Effector memory CD4-positive, alpha-beta T cell (primary cell): ENCODE measurements around the gene C1orf105.

Experiments used
- DNase-seq, 3 donors: peaks; one replicate each; pipeline ENCODE4 v3.0.0-alpha.2; 2020
- H3K27ac ChIP-seq: 2 replicates; pipeline ENCODE4 v1.7.0; 2013; ENCODE audit warnings: mild to moderate bottlenecking, low read length, moderate library complexity; ENCODE audit not compliant: insufficient read depth, poor library complexity, severe bottlenecking
- H3K27me3 ChIP-seq: replicated peaks from 2 replicates; pipeline ENCODE4 v1.7.0; 2013; ENCODE audit warnings: mild to moderate bottlenecking, low read length; ENCODE audit not compliant: insufficient read depth, control insufficient read depth, poor library complexity, severe bottlenecking
- H3K36me3 ChIP-seq: 2 replicates; pipeline ENCODE4 v1.7.0; 2013; ENCODE audit warnings: mild to moderate bottlenecking, low read length, moderate library complexity; ENCODE audit not compliant: control insufficient read depth, insufficient read depth
- H3K4me1 ChIP-seq: 2 replicates; pipeline ENCODE4 v1.7.0; 2013; ENCODE audit warnings: low read length, mild to moderate bottlenecking; ENCODE audit not compliant: control insufficient read depth, insufficient read depth, poor library complexity, severe bottlenecking
- H3K4me3 ChIP-seq: 2 replicates; pipeline ENCODE4 v1.7.0; 2013; ENCODE audit warnings: low read length, low read depth, mild to moderate bottlenecking; ENCODE audit not compliant: insufficient read depth, poor library complexity, severe bottlenecking
- H3K9me3 ChIP-seq: 2 replicates; pipeline ENCODE4 v1.7.0; 2013; ENCODE audit warnings: mild to moderate bottlenecking, low read length, moderate library complexity; ENCODE audit not compliant: control insufficient read depth

C1orf105 gene

DNA sequence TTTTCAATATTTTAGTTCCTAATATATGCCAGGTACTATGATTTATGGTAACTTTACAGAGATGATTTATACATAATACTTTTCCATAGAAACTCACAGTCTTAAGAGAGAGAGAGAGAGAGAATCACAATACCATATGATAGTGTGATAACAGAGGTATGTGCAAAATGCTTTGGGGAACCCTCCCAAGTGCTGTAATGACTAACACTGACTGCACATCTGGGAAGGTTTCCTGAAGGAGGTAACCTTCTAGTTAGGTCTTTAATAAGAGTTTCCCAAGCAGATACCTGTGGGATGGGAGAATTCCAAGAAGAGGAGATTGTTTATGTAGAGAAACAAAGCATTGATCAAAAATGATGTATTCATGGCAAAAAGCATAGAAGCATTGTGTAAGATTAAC, 58.0 kb downstream of the C1orf105 start:
- Histone ChIP-seq H3K4me1 (no peaks in the 10 kb centered on the region), H3K27ac (no peak overlapping the region), H3K36me3 (no peaks in the 10 kb centered on the region), H3K27me3 (no peaks in the 10 kb centered on the region), H3K4me3 (no peak overlapping the region), H3K9me3 (no peaks in the 10 kb centered on the region)
- DNase-seq = no peak

DNA sequence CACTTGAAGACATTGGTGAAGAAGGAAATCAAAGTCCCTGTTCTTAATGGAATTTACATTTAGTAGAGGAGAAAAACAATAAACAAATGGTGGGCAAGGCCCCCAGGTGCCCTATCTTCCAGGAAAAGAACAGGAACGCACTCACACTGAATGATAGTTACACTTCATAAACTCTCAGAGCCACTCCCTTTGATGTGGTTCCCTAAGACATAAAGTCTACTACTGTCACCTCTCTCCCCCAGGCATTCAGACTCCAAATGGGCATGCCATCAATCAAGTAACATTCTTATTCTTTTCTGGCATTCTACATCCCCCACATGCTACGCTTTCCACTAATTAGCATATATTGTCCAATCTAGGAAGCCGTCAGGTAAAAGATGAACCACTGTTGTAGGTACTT, 59.9 kb downstream of the C1orf105 start:
- H3K36me3 ChIP-seq = no peaks in the 10 kb centered on the region
- H3K4me3 ChIP-seq = no peak overlapping the region
- no peak overlapping the region for H3K27ac ChIP-seq
- no peaks in the 10 kb centered on the region for H3K27me3 ChIP-seq
- no peaks in the 10 kb centered on the region for H3K9me3 ChIP-seq
- no peaks in the 10 kb centered on the region for H3K4me1 ChIP-seq
- no peak for DNase-seq

DNA sequence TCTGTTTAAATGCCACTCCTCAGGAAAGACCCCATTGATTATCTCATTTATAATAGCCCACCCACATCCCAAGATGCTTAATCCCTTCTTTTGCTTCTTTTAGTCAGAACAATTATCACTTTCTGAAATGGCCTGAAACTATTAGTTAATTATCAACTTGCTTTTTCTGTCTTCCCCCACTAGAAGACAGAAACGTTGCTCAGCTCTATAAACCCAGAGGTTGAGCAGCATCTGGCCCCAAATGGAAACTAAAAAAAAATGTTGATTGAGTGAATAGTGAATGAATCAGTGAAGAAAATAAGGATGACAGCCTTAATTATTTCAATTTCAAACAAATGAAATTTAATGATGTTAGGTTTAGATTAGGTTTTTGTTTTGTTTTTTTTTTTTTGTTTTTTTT, 61.6 kb downstream of the C1orf105 start:
- no peak for DNase-seq
- Histone ChIP-seq H3K27ac (no peak overlapping the region), H3K4me3 (no peak overlapping the region), H3K4me1 (no peaks in the 10 kb centered on the region), H3K36me3 (no peaks in the 10 kb centered on the region), H3K27me3 (no peaks in the 10 kb centered on the region), H3K9me3 (no peaks in the 10 kb centered on the region)

DNA sequence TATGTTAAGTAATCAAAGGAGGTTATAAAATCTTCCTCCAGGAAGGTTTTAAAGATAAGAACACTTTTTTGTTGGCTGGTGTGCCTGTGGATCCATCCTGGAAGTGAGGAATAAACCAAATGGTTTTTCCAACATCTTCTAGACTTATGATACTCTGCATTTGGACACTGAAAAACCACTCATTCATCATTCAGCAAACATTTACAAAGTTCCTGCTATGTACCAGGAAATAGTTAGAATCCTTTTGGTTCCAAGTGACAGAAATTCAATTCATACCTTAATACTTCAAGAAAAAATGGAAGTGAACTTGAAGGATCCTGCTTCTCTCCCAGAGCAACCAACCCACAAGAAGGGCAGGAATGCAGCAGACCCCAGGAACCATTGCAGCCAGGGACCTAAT, 63.0 kb downstream of the C1orf105 start:
- no peak for DNase-seq
- Histone ChIP-seq H3K4me3 (no peak overlapping the region), H3K36me3 (no peaks in the 10 kb centered on the region)

DNA sequence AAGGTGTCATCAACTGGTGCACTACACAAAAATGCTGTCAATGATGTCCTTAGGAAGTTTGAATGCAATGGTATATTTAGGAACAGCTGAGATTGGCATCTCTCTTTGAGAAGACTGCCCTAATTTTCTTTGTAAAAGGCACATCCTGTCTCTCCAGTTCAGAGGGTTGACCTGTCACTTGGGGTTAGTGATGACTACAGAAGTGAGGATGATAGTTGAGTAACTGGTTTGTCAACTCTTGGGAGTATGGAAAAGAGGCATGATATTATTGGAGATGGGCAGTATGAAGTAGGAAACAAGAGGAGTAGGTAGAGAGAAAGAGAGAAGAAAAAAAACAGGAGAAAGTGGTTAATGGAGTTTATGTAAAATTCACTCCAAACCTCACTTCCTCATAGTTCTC, 63.8 kb downstream of the C1orf105 start:
- no peaks in the 10 kb centered on the region for H3K27me3 ChIP-seq
- no peak for DNase-seq
- H3K27ac ChIP-seq = no peak overlapping the region
- no peaks in the 10 kb centered on the region for H3K36me3 ChIP-seq
- no peaks in the 10 kb centered on the region for H3K4me1 ChIP-seq
- no peaks in the 10 kb centered on the region for H3K9me3 ChIP-seq
- H3K4me3 ChIP-seq = no peak overlapping the region

More for the DNA sequence above, 63.0 kb downstream of the C1orf105 start:
- no peaks in the 10 kb centered on the region for H3K9me3 ChIP-seq
- H3K27ac ChIP-seq = no peak overlapping the region
- H3K27me3 ChIP-seq = no peaks in the 10 kb centered on the region
- no peaks in the 10 kb centered on the region for H3K4me1 ChIP-seq

DNA sequence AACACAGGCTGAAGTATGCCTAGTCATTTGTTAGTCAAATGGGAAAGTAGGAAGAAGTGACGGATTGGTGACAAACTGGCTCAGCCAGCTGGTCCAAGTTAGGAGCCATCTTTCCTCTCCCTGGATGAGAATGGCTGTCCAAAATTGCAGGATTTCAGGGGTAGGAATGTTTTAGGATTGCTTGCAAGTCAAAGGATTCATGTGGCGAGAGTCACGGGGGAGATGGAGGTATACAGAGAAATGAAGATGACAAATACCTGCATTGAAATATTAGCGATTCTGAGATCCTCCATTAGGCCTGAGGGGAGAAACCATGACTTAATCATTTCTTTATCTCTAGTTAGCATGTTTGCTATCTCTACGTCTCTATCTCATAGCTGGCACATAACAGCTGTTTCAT, 65.1 kb downstream of the C1orf105 start:
- H3K27ac ChIP-seq = no peak overlapping the region
- no peaks in the 10 kb centered on the region for H3K4me1 ChIP-seq
- DNase-seq = no peak
- H3K4me3 ChIP-seq = no peak overlapping the region
- H3K27me3 ChIP-seq = no peaks in the 10 kb centered on the region
- no peaks in the 10 kb centered on the region for H3K9me3 ChIP-seq
- no peaks in the 10 kb centered on the region for H3K36me3 ChIP-seq

DNA sequence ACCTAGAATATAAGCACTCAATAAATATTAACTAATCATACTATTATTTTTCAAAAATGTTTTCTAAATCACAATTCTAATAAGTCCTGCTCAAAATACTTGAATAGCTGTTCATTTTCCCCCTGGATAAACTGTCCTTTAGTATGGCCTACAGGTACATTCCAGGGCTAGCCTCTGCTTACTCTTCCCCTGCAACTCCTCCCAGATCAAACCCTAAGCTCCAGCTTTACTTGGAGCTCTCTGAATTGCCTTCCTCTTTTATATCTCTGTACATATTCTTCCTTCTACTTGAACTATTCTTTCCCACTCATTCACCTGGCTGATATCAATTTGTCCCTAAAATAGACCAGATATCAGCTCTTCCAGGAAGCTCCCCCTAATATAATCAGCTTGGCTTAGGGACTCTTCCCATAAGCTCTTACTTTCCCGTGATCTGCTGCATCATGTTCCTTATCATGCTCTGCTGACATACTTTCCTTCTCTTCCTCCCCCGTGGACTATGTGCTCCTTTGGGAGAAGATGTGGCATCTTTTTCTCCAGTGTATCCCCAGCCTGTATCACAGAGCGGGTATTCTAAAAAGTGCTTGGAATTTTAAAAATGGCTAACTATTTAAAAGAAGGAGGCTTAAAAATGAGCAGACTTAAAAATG, 66.4 kb downstream of the C1orf105 start:
- Histone ChIP-seq H3K36me3 (no peaks in the 10 kb centered on the region), H3K27ac (no peak overlapping the region), H3K4me1 (no peaks in the 10 kb centered on the region), H3K27me3 (no peaks in the 10 kb centered on the region), H3K4me3 (no peak overlapping the region), H3K9me3 (no peaks in the 10 kb centered on the region)
- DNase-seq = no peak

DNA sequence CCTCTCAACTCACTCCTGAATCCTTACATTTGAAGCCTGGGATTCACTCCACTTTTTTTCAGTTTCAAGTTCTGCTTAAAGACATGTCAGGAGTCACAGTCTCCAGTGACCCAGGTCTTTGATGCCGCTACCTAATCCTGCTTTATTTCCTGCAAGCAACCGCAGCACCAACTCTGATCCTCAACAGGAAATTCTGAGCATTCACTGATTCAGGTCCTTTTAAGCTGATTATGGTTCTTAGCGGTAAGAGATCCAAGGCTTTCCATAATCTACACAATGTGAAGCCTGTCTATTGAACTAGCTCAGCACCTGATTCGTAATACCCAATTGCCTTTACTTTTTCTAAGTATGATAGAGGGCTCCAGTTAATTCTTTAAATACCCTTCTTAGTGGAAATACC, 67.1 kb downstream of the C1orf105 start:
- Histone ChIP-seq H3K9me3 (no peaks in the 10 kb centered on the region), H3K4me3 (no peak overlapping the region), H3K27ac (no peak overlapping the region), H3K36me3 (no peaks in the 10 kb centered on the region), H3K27me3 (no peaks in the 10 kb centered on the region), H3K4me1 (no peaks in the 10 kb centered on the region)
- no peak for DNase-seq

DNA sequence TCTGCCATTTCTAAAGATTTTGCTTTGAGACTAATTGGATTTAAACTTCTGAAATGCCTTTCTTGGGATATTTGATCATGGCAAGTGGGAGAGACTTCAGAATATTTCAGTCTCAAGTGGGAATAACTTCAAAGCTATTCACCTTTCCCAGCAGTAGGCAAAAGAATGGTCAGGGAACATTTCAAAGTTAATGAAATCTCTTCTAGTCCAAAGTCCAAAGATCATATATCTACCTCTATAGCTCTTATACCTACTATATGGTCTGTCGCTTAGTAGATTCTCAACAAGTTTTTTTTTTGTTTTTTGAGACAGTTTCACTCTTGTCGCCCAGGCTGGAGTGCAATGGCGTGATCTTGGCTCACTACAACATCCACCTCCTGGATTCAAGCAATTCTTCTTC, 67.9 kb downstream of the C1orf105 start:
- Histone ChIP-seq H3K9me3 (no peaks in the 10 kb centered on the region), H3K27me3 (no peaks in the 10 kb centered on the region), H3K36me3 (no peaks in the 10 kb centered on the region), H3K4me3 (no peak overlapping the region), H3K27ac (no peak overlapping the region), H3K4me1 (no peaks in the 10 kb centered on the region)
- no peak for DNase-seq

DNA sequence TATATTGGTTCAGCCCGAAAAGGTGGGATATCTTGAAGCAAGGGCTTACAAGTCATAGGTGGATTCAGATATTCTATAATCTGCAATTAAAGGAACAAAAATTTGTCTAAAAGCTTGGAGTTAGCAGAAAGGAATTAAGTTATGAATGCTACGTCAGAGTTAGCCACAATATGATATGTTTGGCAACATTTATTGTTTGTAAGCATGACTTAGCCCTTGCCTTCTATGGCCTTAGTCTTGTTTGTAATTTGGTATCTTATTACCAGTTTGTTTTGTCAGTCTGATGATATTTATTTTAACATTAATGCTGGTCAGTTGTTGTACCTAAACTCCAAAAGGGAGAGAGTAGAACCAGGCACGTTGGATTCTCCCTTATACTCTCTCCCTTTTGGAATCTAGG, 69.4 kb downstream of the C1orf105 start:
- no peak for DNase-seq
- H3K27ac ChIP-seq = no peak overlapping the region

More for the DNA sequence above, 69.4 kb downstream of the C1orf105 start:
- Histone ChIP-seq H3K4me1 (no peaks in the 10 kb centered on the region), H3K4me3 (no peak overlapping the region), H3K27me3 (no peaks in the 10 kb centered on the region), H3K36me3 (no peaks in the 10 kb centered on the region), H3K9me3 (no peaks in the 10 kb centered on the region)
